Ovary (tissue), 3 donors: ENCODE data around the gene LRIG1.

ENCODE experiments used
- EP300 ChIP-seq: sonication (generic); formaldehyde crosslinking; IDR thresholded peaks from one replicate; pipeline ENCODE4 v1.6.1; 2017; ENCODE audit warnings: antibody characterized with exemption
- POLR2A ChIP-seq: fragments of 450-650 bp; IDR thresholded peaks from one replicate; pipeline ENCODE4 v1.6.1; 2017; ENCODE audit warnings: antibody characterized with exemption, mild to moderate bottlenecking, moderate library complexity
- TF ChIP-seq, protein P1 (sequence below), 3 donors: fragments of 450-650 bp in 2 of 3; fragments of 200-600 bp in 1 of 3; IDR thresholded peaks; one replicate each; pipeline versions ENCODE4 v1.5.1 to v1.8.0; 2016 to 2022; ENCODE audit warnings: antibody characterized with exemption in 3 of 3, mild to moderate bottlenecking in 1 of 3
- donor health status: DM: no; HTN: no; CAD: no.

GRCh38 chr3:66365080-66365479 is 135.7 kb downstream of the LRIG1 start:
- TF ChIP-seq, protein P1, sequence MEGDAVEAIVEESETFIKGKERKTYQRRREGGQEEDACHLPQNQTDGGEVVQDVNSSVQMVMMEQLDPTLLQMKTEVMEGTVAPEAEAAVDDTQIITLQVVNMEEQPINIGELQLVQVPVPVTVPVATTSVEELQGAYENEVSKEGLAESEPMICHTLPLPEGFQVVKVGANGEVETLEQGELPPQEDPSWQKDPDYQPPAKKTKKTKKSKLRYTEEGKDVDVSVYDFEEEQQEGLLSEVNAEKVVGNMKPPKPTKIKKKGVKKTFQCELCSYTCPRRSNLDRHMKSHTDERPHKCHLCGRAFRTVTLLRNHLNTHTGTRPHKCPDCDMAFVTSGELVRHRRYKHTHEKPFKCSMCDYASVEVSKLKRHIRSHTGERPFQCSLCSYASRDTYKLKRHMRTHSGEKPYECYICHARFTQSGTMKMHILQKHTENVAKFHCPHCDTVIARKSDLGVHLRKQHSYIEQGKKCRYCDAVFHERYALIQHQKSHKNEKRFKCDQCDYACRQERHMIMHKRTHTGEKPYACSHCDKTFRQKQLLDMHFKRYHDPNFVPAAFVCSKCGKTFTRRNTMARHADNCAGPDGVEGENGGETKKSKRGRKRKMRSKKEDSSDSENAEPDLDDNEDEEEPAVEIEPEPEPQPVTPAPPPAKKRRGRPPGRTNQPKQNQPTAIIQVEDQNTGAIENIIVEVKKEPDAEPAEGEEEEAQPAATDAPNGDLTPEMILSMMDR (IDR thresholded peaks at IDR 0.05) = no peak
- TF ChIP-seq POLR2A (no peak), EP300 (no peak)
